Aorta (tissue), 5 donors: ENCODE measurements around the gene KLHDC8A. TPM values are rescaled to one million over a fixed set of nuclear protein-coding genes. Genes with fewer than 3 reads are reported as not detected.
"Not testable (repeated sequence)": the region's sequence is repeated elsewhere in the genome, so short reads cannot be mapped to it uniquely, and the experiment has no call there.

Experiments used
- ATAC-seq: fragments of 200-7000 bp; cut with Tn5 transposase; one replicate; pipeline ENCODE4 v1.9.1; 2022; ENCODE audit warnings: moderate library complexity; ENCODE audit not compliant: low FRiP score
- DNase-seq, 2 donors: peaks; one replicate each; pipeline ENCODE4 v3.0.0-alpha.2; 2020
- H3K27ac ChIP-seq, 2 donors: one replicate each; pipeline ENCODE4 v1.5.1; 2013; ENCODE audit warnings: low read length in 2 of 2, mild to moderate bottlenecking in 2 of 2, moderate library complexity in 2 of 2, control low read depth in 1 of 2, inconsistent platforms in 1 of 2, low read depth in 1 of 2
- H3K27me3 ChIP-seq, 2 donors: one replicate each; pipeline ENCODE4 v1.6.1; 2013; ENCODE audit warnings: control low read depth in 1 of 2, low read length in 1 of 2, mild to moderate bottlenecking in 1 of 2, moderate library complexity in 1 of 2; ENCODE audit not compliant: insufficient read depth in 2 of 2, control insufficient read depth in 1 of 2
- H3K36me3 ChIP-seq, 2 donors: one replicate each; pipeline ENCODE4 v1.6.1; 2013; ENCODE audit warnings: control low read depth in 1 of 2, low read length in 1 of 2, mild to moderate bottlenecking in 1 of 2; ENCODE audit not compliant: insufficient read depth in 2 of 2, control insufficient read depth in 1 of 2
- H3K4me1 ChIP-seq, 2 donors: one replicate each; pipeline ENCODE4 v1.6.1; 2013; ENCODE audit warnings: low read length in 2 of 2, control low read depth in 1 of 2, mild to moderate bottlenecking in 1 of 2, moderate library complexity in 1 of 2; ENCODE audit not compliant: insufficient read depth in 2 of 2, control insufficient read depth in 1 of 2
- H3K4me3 ChIP-seq, 2 donors: one replicate each; pipeline ENCODE4 v1.5.1; 2013; ENCODE audit warnings: low read length in 2 of 2, control low read depth in 1 of 2, mild to moderate bottlenecking in 1 of 2
- H3K9me3 ChIP-seq: one replicate; pipeline ENCODE4 v1.6.1; 2013; ENCODE audit warnings: mild to moderate bottlenecking, low read length; ENCODE audit not compliant: control insufficient read depth
- WGBS, 2 donors: extraction: QIAGEN DNeasy Blood & Tissue Kit; methylation state at CpG; one replicate each; pipeline ENCODE4 v1.1.7; 2013; 5-methylcytosine and 5-hydroxymethylcytosine counted together
- intact Hi-C, 2 donors: fragments of 100-400 bp; cut with DNase I; formaldehyde crosslinking; loops; one replicate each; pipeline versions ENCODE4 v1.14.2 to v1.15.0; 2022
- polyA plus RNA-seq, 2 donors: library from polyadenylated mRNA; stranded (reverse); fragments of 200-250 nt; gene quantifications; one replicate each; pipeline ENCODE4 v1.2.3, GENCODE V29; 2013
- total RNA-seq, 2 donors: library from RNA; stranded (reverse); fragmentation: NEBNext Ultra II Directional; extraction: Animal tissue kit (Norgen Biotek cat#: 25700); gene quantifications; one replicate each; pipeline ENCODE4 v1.2.1, GENCODE V29; 2021
- donor health status: healthy with polysubstance abuse.
- donor health status: Bipolar disorder and iron deficiency.
- donor health status: DM: no; HTN: no; CAD: no.
- donor health status: DM: no; HTN: no; CAD: no.
- donor health status: DM: yes; HTN: yes; CAD: no.

KLHDC8A gene
- total and polyA plus RNA-seq, 4 donors: 1.2 TPM; not detected in 3

- H3K27ac ChIP-seq, intact Hi-C loops, H3K36me3 ChIP-seq, H3K27me3 ChIP-seq, H3K4me1 ChIP-seq, DNase-seq, H3K9me3 ChIP-seq, H3K4me3 ChIP-seq, ATAC-seq: not testable (repeated sequence)
- whole genome bisulfite sequencing, 2 donors: 87 to 88% methylated on average over 8 of the region's 8 CpGs
These were observed 8.4 kb upstream of the KLHDC8A start for GRCh38 chr1:205365086-205365485.

GRCh38 chr1:205360891-205361290 lies 4.2 kb upstream of the KLHDC8A start:
- Histone ChIP-seq H3K27me3 (no peaks in the 10 kb centered on the region), H3K4me1 (no peaks in the 10 kb centered on the region), H3K36me3 (no peaks in the 10 kb centered on the region), H3K9me3 (peaks cover 1% of the 10 kb centered on the region), H3K27ac (no peak overlapping the region), H3K4me3 (no peak overlapping the region)
- ATAC-seq: no peak
- DNase-seq: no peak
- intact Hi-C loops: no loop called here
- 90 to 93% methylated on average over 4 of the region's 4 CpGs for WGBS, 2 donors

GRCh38 chr1:205359771-205360565 lies 3.2 kb upstream of the KLHDC8A start:
- Histone ChIP-seq H3K4me1 (no peaks in the 10 kb centered on the region), H3K27me3 (no peaks in the 10 kb centered on the region), H3K9me3 (peaks cover 1% of the 10 kb centered on the region), H3K36me3 (no peaks in the 10 kb centered on the region), H3K4me3 (no peak overlapping the region), H3K27ac (no peak overlapping the region)
- ATAC-seq (no peak), DNase-seq (no peak)
- intact Hi-C loops: no loop called here
- WGBS, 2 donors: 70 to 75% methylated on average over 11 of the region's 11 CpGs

- Histone ChIP-seq H3K4me3 (no peak overlapping the region), H3K27ac (no peak overlapping the region), H3K9me3 (peaks cover 1% of the 10 kb centered on the region), H3K36me3 (no peaks in the 10 kb centered on the region), H3K4me1 (no peaks in the 10 kb centered on the region), H3K27me3 (no peaks in the 10 kb centered on the region)
- ATAC-seq (no peak), DNase-seq (peak in 1 of 2 donors; percentile 9)
- intact Hi-C loops: no loop called here
These were observed 1.9 kb upstream of the KLHDC8A start for GRCh38 chr1:205358579-205358978.

- DNase-seq (no peak), ATAC-seq (no peak)
- intact Hi-C loops: no loop called here
- Histone ChIP-seq H3K36me3 (no peaks in the 10 kb centered on the region), H3K27ac (no peak overlapping the region), H3K4me3 (no peak overlapping the region), H3K4me1 (no peaks in the 10 kb centered on the region), H3K27me3 (no peaks in the 10 kb centered on the region), H3K9me3 (peaks cover 1% of the 10 kb centered on the region)
- 92 to 95% methylated on average over 3 of the region's 3 CpGs for WGBS, 2 donors
These were observed 845 bp upstream of the KLHDC8A start for GRCh38 chr1:205357567-205357966.

DNA sequence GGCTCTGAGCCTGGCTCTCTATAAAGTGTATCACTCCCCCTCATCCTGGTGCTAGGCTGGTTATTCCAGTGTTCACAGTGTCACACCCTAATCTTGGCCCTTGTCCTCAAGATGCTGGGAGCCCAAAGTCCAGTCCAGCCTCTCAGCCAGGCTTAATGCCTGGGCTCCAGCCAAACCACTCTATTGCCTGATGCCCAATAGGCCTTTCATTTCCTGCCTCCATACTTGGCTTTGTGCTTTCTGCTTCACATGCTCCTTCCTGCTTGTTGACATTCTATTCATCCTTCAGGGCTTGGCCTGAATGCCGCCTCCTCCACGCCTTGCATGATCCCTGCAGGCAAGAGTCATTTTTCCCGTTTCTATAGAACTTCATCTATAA lies 1.7 kb downstream of the KLHDC8A start:
- no peaks in the 10 kb centered on the region for H3K27me3 ChIP-seq
- H3K4me3 ChIP-seq: no peak overlapping the region
- WGBS, 2 donors: 64 to 71% methylated on average over 3 of the region's 3 CpGs
- peaks cover 1% of the 10 kb centered on the region for H3K9me3 ChIP-seq
- H3K4me1 ChIP-seq: no peaks in the 10 kb centered on the region
- DNase-seq (peak in 1 of 2 donors; percentile 37), ATAC-seq (no peak)
- H3K27ac ChIP-seq: no peak overlapping the region
- H3K36me3 ChIP-seq: no peaks in the 10 kb centered on the region
- intact Hi-C loops: no loop called here

- H3K4me1 ChIP-seq: no peaks in the 10 kb centered on the region
- peak; percentile 67 to 72 for DNase-seq
- intact Hi-C loops: loop anchor here (1.0 to 5.0 kb wide), 4 partner anchors 76 to 131 kb away; no protein-coding TSS in a partner anchor
- 40% methylated on average over 5 of the region's 5 CpGs for WGBS, 2 donors
- no peaks in the 10 kb centered on the region for H3K27me3 ChIP-seq
- H3K36me3 ChIP-seq: no peaks in the 10 kb centered on the region
- peak; percentile 66 for ATAC-seq
- peaks cover 1% of the 10 kb centered on the region for H3K9me3 ChIP-seq
- H3K27ac ChIP-seq: no peak overlapping the region
- H3K4me3 ChIP-seq: no peak overlapping the region
These were observed 2.3 kb downstream of the KLHDC8A start for GRCh38 chr1:205354259-205355074.

- no peak for ATAC-seq
- Histone ChIP-seq H3K36me3 (no peaks in the 10 kb centered on the region), H3K4me1 (no peaks in the 10 kb centered on the region), H3K27ac (no peak overlapping the region), H3K9me3 (peaks cover 1% of the 10 kb centered on the region), H3K4me3 (no peak overlapping the region), H3K27me3 (no peaks in the 10 kb centered on the region)
- WGBS, 2 donors: 67 to 68% methylated on average over 6 of the region's 6 CpGs
- intact Hi-C loops: loop anchor here (1.0 to 5.0 kb wide), 4 partner anchors 77 to 132 kb away; no protein-coding TSS in a partner anchor
- no peak for DNase-seq
These were observed 3.1 kb downstream of the KLHDC8A start for GRCh38 chr1:205353612-205354011.
